ACC112 (cell line): ENCODE measurements around the gene FCN3.

Experiments
- H2AFZ ChIP-seq: fragments of 200-600 bp; sonication (generic); one replicate; pipeline ENCODE4 v1.6.0; 2017; ENCODE audit warnings: antibody characterized with exemption, low read length; ENCODE audit not compliant: unreplicated experiment
- H3K27ac ChIP-seq: fragments of 200-600 bp; sonication (generic); 2 replicates; pipeline ENCODE4 v1.5.1; 2014; ENCODE audit warnings: low read depth, mild to moderate bottlenecking, antibody characterized with exemption, low read length, moderate library complexity
- H3K27me3 ChIP-seq: fragments of 200-600 bp; sonication (generic); 2 replicates; pipeline ENCODE4 v1.6.1; 2014; ENCODE audit warnings: mild to moderate bottlenecking, antibody characterized with exemption, low read length, moderate library complexity, mixed read lengths; ENCODE audit not compliant: insufficient read depth
- H3K36me3 ChIP-seq: fragments of 200-600 bp; sonication (generic); 2 replicates; pipeline ENCODE4 v1.6.1; 2016; ENCODE audit warnings: mild to moderate bottlenecking, antibody characterized with exemption, low read length, moderate library complexity, mixed read lengths; ENCODE audit not compliant: insufficient read depth
- H3K4me1 ChIP-seq: fragments of 200-600 bp; sonication (generic); one replicate; pipeline ENCODE4 v1.6.1; 2016; ENCODE audit warnings: low read length, mixed read lengths; ENCODE audit not compliant: insufficient read depth, unreplicated experiment, control insufficient read depth
- H3K4me3 ChIP-seq: fragments of 200-600 bp; sonication (generic); 2 replicates; pipeline ENCODE4 v1.5.1; 2014; ENCODE audit warnings: mild to moderate bottlenecking, low read depth, low read length
- H3K79me2 ChIP-seq: fragments of 200-600 bp; sonication (generic); one replicate; pipeline ENCODE4 v1.6.0; 2016; ENCODE audit warnings: low read length; ENCODE audit not compliant: control insufficient read depth, unreplicated experiment, insufficient read depth

FCN3 gene

GRCh38 chr1:27374362-27375086, at the start of gene FCN3:
Gene FCN3, minus strand, starts transcription at chr1:27374824. Its CDS starts 6 bp downstream, at chr1:27374818.
- Histone ChIP-seq H3K79me2 (no peaks in the 10 kb centered on the region), H2AFZ (no peak within 1 kb of the TSS), H3K36me3 (no peaks in the 10 kb centered on the region), H3K27me3 (no peaks in the 10 kb centered on the region), H3K4me1 (no peaks in the 10 kb centered on the region), H3K27ac (no peak within 1 kb of the TSS), H3K4me3 (no peak within 1 kb of the TSS)

DNA sequence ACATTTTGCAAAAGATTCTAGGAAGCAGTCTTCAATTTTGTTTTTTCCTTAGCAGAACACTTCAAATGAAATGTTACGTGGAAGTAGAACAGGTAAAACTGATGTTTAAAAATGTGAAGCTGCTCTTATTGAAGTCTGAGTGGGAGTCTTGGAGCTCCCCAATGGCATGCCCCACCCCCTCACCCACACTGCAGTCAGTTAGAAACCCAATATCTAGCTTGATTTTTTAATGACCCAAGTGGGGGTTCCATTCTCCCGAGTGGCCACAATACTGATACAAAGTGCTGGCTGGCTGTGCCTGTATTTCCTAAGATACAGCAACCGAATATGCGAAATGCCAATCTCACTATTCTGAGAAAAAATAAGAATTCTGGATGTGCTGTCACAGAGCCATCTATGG, 49.1 kb upstream of the FCN3 start:
- Histone ChIP-seq H3K36me3 (peaks cover 3% of the 10 kb centered on the region; the same call in 1 of the 2 replicates), H2AFZ (no peak overlapping the region), H3K4me1 (peaks cover 16% of the 10 kb centered on the region), H3K4me3 (no peak overlapping the region), H3K27me3 (no peaks in the 10 kb centered on the region), H3K27ac (no peak overlapping the region), H3K79me2 (peaks cover 31% of the 10 kb centered on the region)

DNA sequence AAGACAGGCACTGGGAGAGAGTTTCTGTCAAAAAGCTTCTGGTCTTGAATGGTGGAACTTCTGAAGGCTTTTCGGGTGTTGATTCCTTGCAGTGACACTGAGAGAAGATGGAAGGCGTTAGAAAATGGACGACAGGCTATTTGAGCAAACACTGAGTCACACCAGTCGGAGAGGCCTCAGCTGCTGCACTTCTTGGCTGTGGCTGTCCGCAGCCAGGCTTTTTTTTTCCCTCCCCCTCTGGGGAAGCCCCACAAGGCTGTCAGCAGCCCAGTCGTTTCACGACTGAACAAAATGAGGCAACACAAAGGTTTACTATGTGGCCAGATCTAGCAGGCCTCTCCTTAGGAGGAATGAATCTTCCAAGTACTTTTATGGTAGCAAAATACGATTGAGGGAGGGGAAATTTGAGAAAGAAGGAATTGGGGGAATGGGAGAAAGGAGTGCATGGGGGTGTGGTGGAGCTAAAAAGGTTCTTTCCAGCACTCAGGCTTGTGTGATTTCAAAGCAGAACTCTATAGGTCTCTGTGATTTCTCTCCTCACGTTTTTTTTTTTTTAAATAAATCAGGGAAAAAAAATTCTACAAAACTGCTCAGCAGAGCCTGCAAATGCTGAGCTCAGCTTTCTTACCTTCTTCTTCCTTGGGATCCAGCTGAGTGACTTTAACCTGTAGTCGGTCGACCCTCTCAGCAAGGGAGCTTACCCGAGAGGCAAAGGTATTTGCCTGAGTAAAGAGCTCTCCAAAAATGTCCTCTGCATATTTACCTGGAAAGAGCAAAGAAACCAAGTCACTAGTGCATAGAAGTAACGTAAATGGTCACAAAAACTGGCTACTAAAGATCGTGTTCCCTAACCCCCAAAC, 43.9 kb upstream of the FCN3 start:
- Histone ChIP-seq H3K27me3 (no peaks in the 10 kb centered on the region), H2AFZ (peak overlapping the region; percentile 53), H3K36me3 (peaks cover 25% of the 10 kb centered on the region), H3K4me3 (no peak overlapping the region), H3K4me1 (peaks cover 19% of the 10 kb centered on the region), H3K79me2 (peaks cover 19% of the 10 kb centered on the region), H3K27ac (peak overlapping the region; percentile 81)

GRCh38 chr1:27417713-27418112, 43.1 kb upstream of the FCN3 start:
- H3K4me1 ChIP-seq: peaks cover 19% of the 10 kb centered on the region
- no peak overlapping the region for H2AFZ ChIP-seq
- H3K79me2 ChIP-seq: peaks cover 16% of the 10 kb centered on the region
- H3K27me3 ChIP-seq: no peaks in the 10 kb centered on the region
- H3K4me3 ChIP-seq: no peak overlapping the region
- H3K27ac ChIP-seq: peak overlapping the region; percentile 81
- peaks cover 32% of the 10 kb centered on the region for H3K36me3 ChIP-seq

DNA sequence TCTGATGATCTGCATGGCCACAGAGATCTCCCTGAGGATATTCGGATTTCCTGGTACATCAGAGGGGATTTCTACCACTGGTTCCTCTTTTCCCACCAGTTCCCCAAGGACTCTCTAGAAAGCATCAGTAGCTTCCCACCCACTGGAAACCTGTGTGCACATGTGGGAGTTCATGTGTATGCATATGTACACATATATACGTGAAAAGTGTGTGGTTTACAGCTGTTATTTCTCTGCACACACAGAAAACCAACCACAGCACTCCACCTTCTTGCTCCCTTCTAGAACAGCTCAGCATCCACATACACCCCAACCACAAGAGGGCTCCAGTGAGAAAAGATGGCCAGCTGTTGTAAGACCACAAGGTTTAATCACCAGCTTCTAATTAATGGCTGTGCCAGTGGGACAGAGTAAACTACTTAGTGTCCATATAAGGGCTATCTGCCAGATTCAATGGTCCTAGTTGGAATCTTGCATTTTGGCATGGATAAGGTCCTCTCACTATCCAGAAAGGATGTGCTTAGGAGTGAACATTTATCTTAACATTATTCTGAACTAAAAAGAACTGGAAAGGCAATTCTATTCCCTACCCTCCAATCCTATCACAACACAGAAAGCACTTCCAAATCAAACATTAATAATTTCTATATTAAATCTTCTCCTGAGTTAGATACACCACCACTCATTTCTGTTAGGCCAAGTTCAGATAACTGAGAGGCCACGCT, 41.9 kb upstream of the FCN3 start:
- H3K79me2 ChIP-seq: peaks cover 15% of the 10 kb centered on the region
- H3K27ac ChIP-seq: no peak overlapping the region
- H3K4me1 ChIP-seq: peaks cover 19% of the 10 kb centered on the region
- H3K27me3 ChIP-seq: no peaks in the 10 kb centered on the region
- H3K36me3 ChIP-seq: peaks cover 32% of the 10 kb centered on the region
- H3K4me3 ChIP-seq: no peak overlapping the region
- no peak overlapping the region for H2AFZ ChIP-seq

GRCh38 chr1:27414091-27414490, 39.5 kb upstream of the FCN3 start:
- no peaks in the 10 kb centered on the region for H3K27me3 ChIP-seq
- peaks cover 14% of the 10 kb centered on the region for H3K4me1 ChIP-seq
- H3K36me3 ChIP-seq: peaks cover 39% of the 10 kb centered on the region
- no peak overlapping the region for H2AFZ ChIP-seq
- H3K4me3 ChIP-seq: no peak overlapping the region
- no peak overlapping the region for H3K27ac ChIP-seq
- H3K79me2 ChIP-seq: peaks cover 2% of the 10 kb centered on the region

DNA sequence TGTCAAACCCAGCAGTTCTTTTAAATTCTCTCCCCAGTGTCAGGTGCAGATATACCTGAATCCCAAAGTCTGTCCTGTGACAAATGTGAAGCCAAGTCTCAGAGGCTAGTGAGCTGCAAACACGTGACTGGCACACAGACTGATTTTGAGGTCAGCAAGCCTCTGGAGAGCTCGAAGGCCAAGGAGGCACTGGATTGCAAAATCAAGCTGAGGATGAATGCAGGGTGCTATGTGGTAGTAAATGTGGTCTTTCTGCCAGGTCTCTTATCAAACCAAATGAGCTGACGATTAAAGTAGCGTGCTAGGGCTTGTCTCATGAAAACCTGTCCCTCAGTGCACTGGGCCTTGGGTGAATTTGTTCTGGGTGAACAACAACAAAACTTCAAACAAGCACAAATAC, 38.4 kb upstream of the FCN3 start:
- H2AFZ ChIP-seq: no peak overlapping the region
- no peak overlapping the region for H3K4me3 ChIP-seq
- H3K36me3 ChIP-seq: peaks cover 39% of the 10 kb centered on the region
- H3K79me2 ChIP-seq: peaks cover 2% of the 10 kb centered on the region
- H3K4me1 ChIP-seq: peaks cover 4% of the 10 kb centered on the region
- H3K27me3 ChIP-seq: no peaks in the 10 kb centered on the region
- no peak overlapping the region for H3K27ac ChIP-seq

DNA sequence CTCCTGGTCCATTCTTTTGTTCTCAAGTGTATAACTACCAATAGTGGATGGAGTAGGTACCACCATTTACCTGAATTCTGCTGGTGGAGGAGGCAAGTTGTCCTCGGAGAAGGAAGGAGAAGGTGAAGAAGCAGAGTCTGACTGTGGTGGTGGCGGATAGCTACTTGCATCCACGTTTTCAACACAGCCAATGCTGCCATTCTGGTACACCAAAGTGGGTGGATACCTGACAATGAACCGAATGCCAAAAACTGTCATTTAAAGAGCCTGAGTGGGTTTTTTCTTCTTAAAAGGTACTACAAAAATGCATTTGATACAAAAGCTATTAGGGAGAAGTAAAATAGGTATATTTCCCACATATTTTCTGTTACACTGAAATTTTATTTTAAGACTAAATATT, 37.9 kb upstream of the FCN3 start:
- Histone ChIP-seq H2AFZ (no peak overlapping the region), H3K36me3 (peaks cover 36% of the 10 kb centered on the region), H3K27ac (no peak overlapping the region), H3K27me3 (no peaks in the 10 kb centered on the region), H3K4me3 (no peak overlapping the region), H3K79me2 (no peaks in the 10 kb centered on the region), H3K4me1 (no peaks in the 10 kb centered on the region)

- H3K27me3 ChIP-seq: no peaks in the 10 kb centered on the region
- H3K36me3 ChIP-seq: peaks cover 26% of the 10 kb centered on the region
- H3K79me2 ChIP-seq: no peaks in the 10 kb centered on the region
- H3K4me1 ChIP-seq: no peaks in the 10 kb centered on the region
- no peak overlapping the region for H3K4me3 ChIP-seq
- no peak overlapping the region for H2AFZ ChIP-seq
- no peak overlapping the region for H3K27ac ChIP-seq
Measured at GRCh38 chr1:27410709-27411108, 36.1 kb upstream of the FCN3 start.

GRCh38 chr1:27409669-27410068, 35.0 kb upstream of the FCN3 start:
- H3K79me2 ChIP-seq: no peaks in the 10 kb centered on the region
- no peaks in the 10 kb centered on the region for H3K27me3 ChIP-seq
- peaks cover 16% of the 10 kb centered on the region; the same call in 1 of the 2 replicates for H3K36me3 ChIP-seq
- no peak overlapping the region for H2AFZ ChIP-seq
- no peak overlapping the region for H3K4me3 ChIP-seq
- peaks cover 7% of the 10 kb centered on the region for H3K4me1 ChIP-seq
- no peak overlapping the region for H3K27ac ChIP-seq
